ENCODE data around the gene BCL2L12.

- TF ChIP-seq GATA2 (IDR thresholded peaks at IDR 0.05; ENCODE audit: low read depth, low read length), result no peak
- TF ChIP-seq GATA3 (IDR thresholded peaks at IDR 0.05; ENCODE audit: low read depth, low read length), result no peak
These were observed 26.4 kb downstream of the BCL2L12 start for GRCh38 chr19:49692147-49692506.
